G401.6 (cell line): ENCODE data around the gene SH3GL2.
"Not testable (repeated sequence)": the region's sequence is repeated elsewhere in the genome, so short reads cannot be mapped to it uniquely, and the experiment has no call there.

Experiments
- FAIRE-seq: peaks from 2 replicates; lab custom pipeline; 2012; peaks lifted over from hg19 to GRCh38; lab: Jason Lieb, UNC

Gene SH3GL2

DNA sequence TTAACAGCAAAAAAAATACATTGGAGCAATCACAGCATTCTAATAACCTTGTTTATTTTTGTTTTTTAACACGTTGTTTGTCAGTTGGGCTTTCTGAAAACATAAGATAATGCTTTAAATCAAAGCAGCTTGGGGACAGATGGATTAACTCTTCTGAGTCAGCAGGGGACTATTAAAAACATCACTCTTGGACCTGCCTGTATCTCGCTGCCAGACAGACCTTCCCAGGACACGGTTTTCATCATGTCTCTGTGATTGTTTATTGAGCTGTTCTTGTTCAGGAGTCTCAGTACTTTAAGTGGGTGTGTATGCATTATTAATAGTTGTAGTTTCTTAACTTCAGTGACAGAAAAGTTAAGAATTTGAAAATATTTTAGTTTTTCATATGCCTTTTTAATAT is 173.2 kb downstream of the SH3GL2 start:
- FAIRE-seq = no peak

DNA sequence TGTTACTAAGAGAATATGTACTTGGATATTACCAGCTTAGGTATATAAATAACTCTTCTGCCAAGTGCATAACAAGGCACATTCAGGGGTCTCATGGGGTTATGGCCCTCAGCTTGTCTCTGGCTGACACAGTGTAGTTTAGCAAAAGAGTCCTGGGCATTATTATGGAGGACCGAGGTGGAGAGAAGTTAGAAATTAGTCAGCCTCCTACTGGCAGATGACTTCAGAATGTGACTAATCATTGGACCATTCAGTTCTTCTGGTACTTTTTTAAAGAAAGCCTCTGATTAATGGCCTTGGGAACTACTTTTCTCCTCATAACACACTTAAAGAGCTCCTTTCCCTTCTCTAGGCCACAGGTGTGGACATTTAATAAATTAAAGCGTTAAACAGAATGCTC is 178.9 kb downstream of the SH3GL2 start:
- no peak for FAIRE-seq

DNA sequence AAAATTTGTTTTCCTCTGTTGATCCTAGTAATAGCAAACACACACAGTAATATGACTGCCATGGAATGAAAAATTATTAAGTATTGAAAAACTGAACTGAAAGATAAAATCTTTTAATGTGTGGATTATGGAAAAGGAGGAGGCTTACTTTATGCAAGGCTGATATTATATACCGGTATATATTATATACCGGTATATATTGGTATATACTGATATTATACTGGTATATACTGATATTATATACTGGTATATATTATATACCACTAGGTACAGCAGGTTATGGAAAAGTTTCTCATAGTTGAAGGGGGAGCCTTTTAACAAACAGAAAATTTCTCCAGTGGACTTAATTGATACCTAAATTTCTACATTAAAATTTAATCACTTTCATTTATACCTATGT is 181.4 kb downstream of the SH3GL2 start:
- FAIRE-seq = no peak

DNA sequence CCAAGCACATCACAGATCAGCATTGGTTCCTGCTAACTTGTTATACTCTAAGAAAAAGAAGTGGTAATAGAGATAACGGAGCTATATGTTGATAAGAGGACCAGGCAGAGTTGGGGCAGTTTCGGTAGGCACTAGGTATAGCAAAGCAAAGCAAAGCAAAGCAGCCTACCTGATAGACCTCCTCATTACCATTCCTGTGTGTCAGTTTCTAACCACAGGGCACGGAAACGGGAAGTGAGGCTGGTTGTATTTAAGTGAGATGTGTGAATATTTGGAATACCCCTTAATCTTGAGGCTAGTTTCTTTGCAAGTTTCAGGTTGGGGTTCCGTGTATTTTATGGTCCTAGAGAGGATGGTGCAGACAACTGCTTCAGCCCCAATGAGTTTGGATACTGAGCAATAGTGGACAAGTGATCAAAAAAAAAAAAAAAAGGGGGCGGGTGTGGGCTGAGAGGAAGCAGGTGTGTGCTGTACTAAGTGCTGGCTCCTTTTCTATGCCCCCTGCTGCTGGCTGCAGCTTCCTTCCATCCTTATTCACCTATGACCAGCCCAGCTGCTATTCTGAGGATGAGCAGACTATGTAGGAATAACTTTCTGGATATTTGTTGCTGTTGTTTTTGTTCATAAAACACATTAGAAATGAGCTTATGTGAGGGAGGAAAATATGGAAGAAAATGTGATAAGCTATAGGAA is 183.3 kb downstream of the SH3GL2 start:
- FAIRE-seq = no peak

DNA sequence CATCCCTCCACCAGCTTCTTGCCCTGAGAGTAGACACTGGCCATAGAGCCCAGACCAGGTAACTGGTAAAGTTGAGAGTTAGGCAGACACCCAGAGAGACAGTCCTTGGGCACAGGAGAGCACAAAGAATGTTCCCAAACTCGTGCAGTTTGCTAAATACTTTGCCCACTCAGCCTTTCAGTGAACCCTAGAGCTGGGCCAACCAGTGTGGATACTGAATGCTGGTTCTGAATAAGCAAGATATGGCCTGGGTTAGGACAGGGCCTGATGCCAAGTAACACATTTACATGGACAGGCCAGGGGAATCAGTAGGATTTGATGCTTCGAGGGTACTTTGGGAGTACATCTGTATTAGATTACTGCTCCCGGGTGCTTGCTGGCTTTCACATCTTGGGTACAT is 185.4 kb downstream of the SH3GL2 start:
- FAIRE-seq = no peak

- not testable (repeated sequence) for FAIRE-seq
Measured at GRCh38 chr9:17765131-17765530, 186.3 kb downstream of the SH3GL2 start.

- no peak for FAIRE-seq
Measured at GRCh38 chr9:17772223-17772622, 193.4 kb downstream of the SH3GL2 start.

- FAIRE-seq = no peak
Measured at GRCh38 chr9:17775656-17776055, 196.8 kb downstream of the SH3GL2 start.

DNA sequence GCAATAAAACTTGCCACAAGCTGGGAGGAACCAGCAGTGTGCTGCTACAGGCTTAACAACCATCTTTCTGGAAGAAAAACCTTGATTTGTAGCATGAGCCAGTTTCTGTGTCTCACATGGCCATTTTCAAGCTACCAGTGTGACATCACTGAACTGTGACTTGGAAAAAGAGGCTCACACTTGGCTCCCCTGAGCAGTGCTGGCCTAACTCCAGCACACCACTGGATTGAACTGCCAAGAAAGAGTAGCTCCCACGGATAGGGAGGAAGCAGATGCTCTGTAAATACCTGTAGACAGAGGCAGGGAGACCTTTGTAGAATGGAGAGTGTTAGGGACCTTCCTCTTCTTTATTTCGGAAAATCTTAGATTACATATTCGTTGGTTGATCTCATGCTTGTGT is 197.9 kb downstream of the SH3GL2 start:
- no peak for FAIRE-seq

DNA sequence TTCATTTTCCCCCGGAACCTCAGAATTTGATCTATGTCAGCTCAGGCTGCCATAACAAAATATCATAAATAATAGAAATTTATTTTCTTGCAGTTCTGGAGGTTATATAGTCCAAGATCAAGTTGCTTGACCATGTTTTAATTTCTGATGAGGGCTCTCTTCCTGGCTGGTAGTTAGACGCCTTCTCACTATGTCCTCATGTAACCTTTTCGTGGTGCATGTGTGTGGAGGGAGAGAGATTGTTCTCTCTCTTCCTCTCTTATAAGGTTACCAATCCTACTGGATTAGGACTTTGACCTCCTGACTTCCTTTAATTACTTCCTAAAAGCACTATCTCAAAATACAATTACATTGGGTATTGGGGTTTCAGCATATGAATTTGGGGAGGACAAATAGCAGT is 198.6 kb downstream of the SH3GL2 start:
- no peak for FAIRE-seq

DNA sequence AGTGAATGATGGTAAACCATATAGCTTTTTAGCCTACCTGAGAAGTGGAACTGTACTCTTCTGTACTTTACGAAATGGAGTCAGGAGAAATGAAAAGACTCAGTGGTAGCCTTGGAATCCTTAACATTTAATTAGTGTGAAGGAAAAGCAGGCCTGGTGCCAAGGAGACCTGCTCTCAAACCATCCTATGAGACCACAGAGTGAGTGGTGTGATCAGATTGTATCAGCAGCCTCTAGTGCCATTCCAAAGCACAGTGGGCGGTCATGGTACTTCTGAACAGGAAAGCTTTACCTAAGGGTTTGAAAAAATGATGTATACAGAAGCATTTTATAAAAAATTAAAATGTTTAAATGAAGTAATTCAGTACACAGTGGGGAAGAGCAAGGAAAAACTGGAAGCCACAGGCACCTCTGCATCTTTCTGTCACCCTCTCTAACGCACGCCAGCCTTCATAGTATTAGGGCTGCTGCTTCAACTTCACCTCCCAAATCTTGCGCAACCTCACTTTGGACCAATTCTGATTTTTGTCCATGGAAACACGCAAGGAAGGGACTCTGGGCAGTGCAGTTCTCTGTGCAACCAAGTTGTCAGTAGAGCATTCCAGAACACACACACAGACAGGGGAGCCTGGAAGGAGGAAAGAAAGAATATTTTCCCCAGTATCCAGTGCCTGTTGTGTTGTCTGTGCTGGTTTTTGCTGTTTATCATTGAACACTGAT is 203.7 kb downstream of the SH3GL2 start:
- FAIRE-seq = no peak

DNA sequence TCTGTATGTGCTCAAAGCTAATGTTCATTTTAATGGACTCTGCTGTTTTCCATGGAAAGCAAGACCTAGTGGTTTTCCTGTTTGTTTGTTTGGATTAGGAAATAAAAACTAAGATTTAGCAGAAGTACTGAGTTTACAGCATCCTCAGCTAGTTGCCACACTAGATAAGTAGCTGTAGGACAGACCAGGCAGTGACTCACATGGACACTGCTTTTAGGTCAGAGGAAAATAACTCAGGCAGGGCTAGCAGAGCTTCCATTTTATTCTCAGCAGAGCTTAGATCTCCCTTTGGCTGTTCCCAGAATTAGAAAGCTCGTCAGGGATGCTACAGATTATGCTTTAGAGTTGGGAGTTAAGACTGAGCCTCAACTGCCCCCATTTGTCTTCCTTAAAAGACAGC is 204.4 kb downstream of the SH3GL2 start:
- no peak for FAIRE-seq

- FAIRE-seq = no peak
Measured at GRCh38 chr9:17789316-17789715, 210.4 kb downstream of the SH3GL2 start.

- no peak for FAIRE-seq
Measured at GRCh38 chr9:17793713-17794622, 215.1 kb downstream of the SH3GL2 start.

- FAIRE-seq = no peak
Measured at GRCh38 chr9:17795744-17796143, 216.9 kb downstream of the SH3GL2 start.

DNA sequence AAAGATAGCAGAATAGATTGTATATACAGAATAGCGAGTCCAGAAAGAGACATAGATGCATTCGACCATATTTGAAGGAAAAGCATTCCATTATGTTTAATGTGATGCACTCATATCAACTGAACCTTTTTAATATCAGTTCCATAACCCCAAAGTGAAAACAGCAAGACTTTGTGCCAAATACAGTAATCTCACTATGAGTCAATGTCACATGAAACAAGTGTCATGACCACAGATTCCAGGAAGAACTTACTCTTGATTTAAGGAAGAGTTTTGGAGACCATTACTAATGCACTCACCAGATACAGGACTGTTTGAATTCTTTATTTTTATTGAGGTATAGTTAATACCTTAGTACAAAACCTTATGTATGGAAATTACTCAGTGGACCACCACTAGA is 220.5 kb downstream of the SH3GL2 start:
- FAIRE-seq = no peak

DNA sequence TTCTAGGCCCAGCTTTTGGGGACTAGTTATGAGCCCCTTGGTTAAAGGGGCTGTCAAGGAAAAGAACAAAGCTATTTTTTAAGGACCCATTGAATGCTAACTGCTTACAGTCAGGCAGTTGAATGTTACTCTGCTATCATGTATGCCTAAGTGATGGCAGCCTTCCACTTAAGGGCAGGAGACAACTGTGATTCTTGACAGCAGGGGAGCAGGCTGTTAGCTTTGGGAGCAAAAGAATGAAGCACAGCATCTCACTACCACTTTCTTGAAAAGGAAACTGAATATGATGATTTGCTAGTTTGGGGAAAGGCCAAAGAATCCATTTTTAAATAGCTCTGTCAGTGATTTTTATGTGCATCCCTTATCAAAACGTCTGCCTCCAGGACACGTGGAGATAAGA is 221.6 kb downstream of the SH3GL2 start:
- no peak for FAIRE-seq

DNA sequence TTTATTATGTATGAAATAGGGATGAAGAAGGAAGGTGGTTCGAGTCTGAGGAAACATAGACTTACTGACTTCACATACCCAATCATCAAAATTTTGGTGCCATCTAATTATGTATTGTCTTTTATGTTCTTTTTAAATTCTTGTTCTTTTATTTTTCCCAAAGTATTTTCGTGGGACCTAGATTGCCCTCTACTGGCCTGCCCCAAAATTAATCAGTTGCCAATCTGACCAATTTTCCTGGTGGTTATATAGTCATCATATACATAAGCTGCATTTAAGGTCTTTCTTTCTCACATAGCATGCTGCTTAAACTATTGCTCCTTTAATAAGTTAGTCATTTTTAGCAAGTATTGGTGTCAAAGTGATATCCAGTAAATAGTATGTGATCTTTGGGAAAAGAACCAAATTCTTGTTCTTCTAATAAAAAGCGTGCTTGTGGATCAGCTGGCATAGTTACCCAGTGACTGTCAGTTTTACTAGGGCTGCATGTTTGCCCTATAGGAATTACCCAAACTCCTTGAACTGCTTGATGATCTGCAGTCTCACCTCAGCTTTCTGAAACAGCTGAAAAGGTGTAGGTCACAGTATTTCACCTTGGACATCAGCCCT is 223.5 kb downstream of the SH3GL2 start:
- no peak for FAIRE-seq

GRCh38 chr9:17807613-17808282 is 228.9 kb downstream of the SH3GL2 start:
- no peak for FAIRE-seq

GRCh38 chr9:17810317-17810716 is 231.5 kb downstream of the SH3GL2 start:
- no peak for FAIRE-seq

DNA sequence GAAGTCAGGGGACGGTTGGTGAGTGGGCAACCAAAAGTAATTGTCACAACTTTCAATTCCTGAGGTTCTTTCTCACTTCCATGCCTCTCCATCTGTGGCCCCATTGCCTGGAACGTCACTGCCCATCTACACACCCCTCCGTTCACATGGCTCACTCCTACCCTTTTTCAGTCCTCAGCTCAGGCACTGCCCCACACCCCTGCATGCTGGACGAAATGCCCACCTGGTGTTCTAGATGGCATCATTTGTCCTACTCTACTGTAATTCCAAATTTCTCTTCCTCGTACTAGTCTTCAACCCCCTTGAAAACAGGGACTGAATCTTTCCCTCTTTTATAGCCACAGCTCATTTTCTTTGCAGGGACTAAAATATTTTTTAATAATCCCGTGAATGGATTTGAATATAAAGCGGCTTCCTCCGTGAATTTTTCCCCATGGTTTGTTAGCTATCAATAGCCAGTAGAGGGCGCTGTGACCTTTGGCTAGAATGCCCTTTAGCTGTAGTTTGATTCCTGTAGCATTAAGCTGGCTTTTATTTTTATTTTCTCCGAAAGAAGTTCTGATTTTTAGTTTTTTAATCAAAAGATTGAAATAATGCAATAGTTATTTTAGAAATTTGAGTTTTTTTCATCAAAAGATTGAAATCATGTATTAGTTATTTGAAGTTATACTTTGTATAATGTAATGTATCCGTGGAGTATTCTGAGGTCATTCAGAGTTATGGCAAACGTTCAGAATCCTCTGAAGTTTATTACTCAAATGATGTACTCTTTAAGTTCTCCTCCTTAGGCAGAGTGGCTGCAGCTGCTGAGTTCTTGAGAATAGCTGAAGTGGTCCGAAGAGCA is 232.1 kb downstream of the SH3GL2 start:
- FAIRE-seq = peak; percentile 85
